Fibroblast of upper back skin (primary cell): ENCODE results near the gene PVR.
"Not testable (repeated sequence)": the region's sequence is repeated elsewhere in the genome, so short reads cannot be mapped to it uniquely, and the experiment has no call there.

ENCODE experiments used
- DNase-seq: peaks from one replicate; pipeline ENCODE4 v3.0.0-alpha.2; 2013

The PVR gene

GRCh38 chr19:44677019-44677811 is 33.5 kb downstream of the PVR start:
- DNase-seq = peak; percentile 78

GRCh38 chr19:44680536-44680935 is 36.8 kb downstream of the PVR start:
- no peak for DNase-seq

- no peak for DNase-seq
Measured at GRCh38 chr19:44681992-44682790, 38.5 kb downstream of the PVR start.

GRCh38 chr19:44682807-44683206 is 39.1 kb downstream of the PVR start:
- no peak for DNase-seq

- DNase-seq = no peak
Measured at GRCh38 chr19:44683434-44684210, 39.9 kb downstream of the PVR start.

GRCh38 chr19:44684396-44684795 is 40.7 kb downstream of the PVR start:
- not testable (repeated sequence) for DNase-seq

- DNase-seq = peak; percentile 92
Measured at GRCh38 chr19:44684892-44685863, 41.5 kb downstream of the PVR start.

GRCh38 chr19:44685877-44686276 is 42.2 kb downstream of the PVR start:
- DNase-seq = peak; percentile 29

GRCh38 chr19:44686896-44687295 is 43.2 kb downstream of the PVR start:
- DNase-seq = no peak

- DNase-seq = no peak
Measured at GRCh38 chr19:44687888-44688287, 44.2 kb downstream of the PVR start.

GRCh38 chr19:44689290-44690130 is 45.8 kb downstream of the PVR start:
- DNase-seq = peak; percentile 69

- no peak for DNase-seq
Measured at GRCh38 chr19:44690131-44690440, 46.4 kb downstream of the PVR start.

- no peak for DNase-seq
Measured at GRCh38 chr19:44692379-44692721, 48.6 kb downstream of the PVR start.

GRCh38 chr19:44694184-44694579 is 50.5 kb downstream of the PVR start:
- DNase-seq = no peak

- no peak for DNase-seq
Measured at GRCh38 chr19:44696939-44697669, 53.4 kb downstream of the PVR start.

GRCh38 chr19:44697670-44698034 is 53.9 kb downstream of the PVR start:
- DNase-seq = no peak

GRCh38 chr19:44698492-44699201 is 54.9 kb downstream of the PVR start, which contains the start of gene CEACAM16:
TSS of gene CEACAM16 (plus strand) at chr19:44699151. CDS start at chr19:44701457, 2,306 bp downstream.
- DNase-seq = no peak

- no peak for DNase-seq
Measured at GRCh38 chr19:44700547-44700946, 56.8 kb downstream of the PVR start.

GRCh38 chr19:44701228-44701627 is 57.5 kb downstream of the PVR start:
- DNase-seq = no peak

GRCh38 chr19:44702551-44703176 is 59.0 kb downstream of the PVR start:
- DNase-seq = no peak
